ENCODE results near the gene RAX2. TPM values are rescaled to one million over a fixed set of nuclear protein-coding genes. Genes with fewer than 3 reads are reported as not detected.

The RAX2 gene
- total and polyA plus RNA-seq, 2 of the 8 experiments (the other 6 are each of a cell fraction or from before 2014, with no cell fraction given), result 0.08 TPM; not detected in 1

DNA sequence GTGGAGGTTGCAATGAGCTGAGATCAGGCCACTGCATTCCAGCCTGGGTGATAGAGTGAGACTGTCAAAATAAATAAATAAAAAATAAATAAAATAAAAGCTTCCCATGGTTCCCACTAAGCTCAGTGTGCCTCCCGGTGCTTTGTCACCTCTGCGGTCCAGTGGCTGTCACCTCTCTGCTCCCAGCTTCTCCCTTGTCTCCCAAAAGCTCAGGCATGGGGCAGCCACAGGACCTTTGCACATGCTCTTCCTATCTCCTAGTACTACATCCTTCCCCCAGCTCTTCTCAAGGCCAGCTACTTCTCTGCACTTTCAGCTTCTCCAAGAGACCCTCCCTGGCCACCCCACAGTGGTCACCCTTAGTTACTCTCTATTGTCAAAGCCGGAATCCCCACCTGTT lies 21.8 kb upstream of the RAX2 start (continued):
- TF ChIP-seq TAF1 (IDR thresholded peaks at IDR 0.05; ENCODE audit: low read depth, low read length) (no peak), SIN3A (conservative IDR thresholded peaks at IDR 0.05 in 1 of 2, IDR thresholded peaks at IDR 0.05 in 1 of 2; ENCODE audit: low read depth in 1 of 2, low read length in 2 of 2) (no peak), SIRT6 (IDR thresholded peaks at IDR 0.05; ENCODE audit: low read length) (no peak), RFX5 (IDR thresholded peaks at IDR 0.05; ENCODE audit: borderline replicate concordance, low read depth, low read length) (no peak), KDM4A (IDR thresholded peaks at IDR 0.05; ENCODE audit: low read depth, low read length, severe bottlenecking) (no peak), TCF12 (IDR thresholded peaks at IDR 0.05; ENCODE audit: low read depth, low read length) (no peak)
- TF ChIP-seq, protein P1, sequence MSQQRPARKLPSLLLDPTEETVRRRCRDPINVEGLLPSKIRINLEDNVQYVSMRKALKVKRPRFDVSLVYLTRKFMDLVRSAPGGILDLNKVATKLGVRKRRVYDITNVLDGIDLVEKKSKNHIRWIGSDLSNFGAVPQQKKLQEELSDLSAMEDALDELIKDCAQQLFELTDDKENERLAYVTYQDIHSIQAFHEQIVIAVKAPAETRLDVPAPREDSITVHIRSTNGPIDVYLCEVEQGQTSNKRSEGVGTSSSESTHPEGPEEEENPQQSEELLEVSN (IDR thresholded peaks at IDR 0.05), result no peak
